NCI-H2081 (cell line): ENCODE data around the gene RNF7.
"Not testable (repeated sequence)": the region's sequence is repeated elsewhere in the genome, so short reads cannot be mapped to it uniquely, and the experiment has no call there.

Experiments used
- DNase-seq, 2 experiments: peaks; one replicate each; lab custom pipeline; 2025; lab: John Stamatoyannopoulos, UW

RNF7 gene

DNA sequence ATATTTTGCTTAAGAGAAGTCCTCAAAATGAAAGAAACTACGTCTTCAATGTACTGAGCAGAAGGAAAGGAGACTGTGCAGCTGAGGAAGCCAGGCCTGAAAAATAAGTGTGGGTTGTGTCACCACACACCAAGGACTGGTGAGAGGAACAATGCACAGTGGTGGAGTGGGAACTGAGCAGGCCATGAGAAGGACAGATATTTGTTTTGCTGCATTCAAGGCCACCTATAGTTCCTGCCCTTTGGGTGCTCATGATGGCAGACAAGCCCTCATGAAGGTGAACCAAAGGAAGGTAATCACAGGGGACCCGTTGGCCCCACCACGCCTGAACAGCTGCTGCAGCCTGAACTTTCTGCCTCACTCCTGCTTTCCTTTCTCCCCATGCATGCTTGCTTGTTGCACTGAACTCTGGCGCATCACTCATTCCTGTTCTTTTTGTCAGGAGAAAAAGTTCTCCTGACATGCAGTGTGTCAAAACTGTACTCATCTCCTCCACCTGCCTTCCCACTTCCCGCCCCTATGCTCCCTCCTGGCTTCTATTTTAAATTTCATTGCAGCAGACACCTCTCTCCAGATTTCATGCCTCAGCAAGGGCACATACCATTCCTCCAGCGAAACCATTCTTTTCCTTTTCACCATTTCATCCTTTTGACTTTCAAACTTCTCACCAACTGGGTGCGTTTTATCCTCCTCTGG lies 2.2 kb upstream of the RNF7 start:
- no peak for DNase-seq

DNA sequence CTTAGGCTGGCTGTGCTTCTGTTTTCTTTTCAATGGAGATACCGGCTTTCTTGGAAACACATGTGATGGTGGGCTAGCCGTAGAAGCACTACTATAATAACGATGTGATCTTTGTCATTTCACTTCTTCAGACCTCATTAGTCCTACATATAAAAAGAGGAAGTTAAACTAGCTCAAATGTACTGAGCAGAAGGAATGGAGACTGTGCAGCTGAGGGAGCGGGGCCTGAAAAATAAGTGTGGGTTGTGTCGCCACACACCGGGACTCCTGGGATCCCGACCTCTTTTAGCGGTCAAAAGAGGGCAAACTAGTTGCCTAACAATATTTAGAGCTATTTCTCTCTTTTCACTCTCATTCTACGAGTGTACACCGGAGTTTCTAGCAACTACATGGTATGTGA lies 1.0 kb upstream of the RNF7 start:
- DNase-seq, result no peak

- no peak for DNase-seq
Observed at GRCh38 chr3:141737678-141738021, 448 bp upstream of the RNF7 start.

DNA sequence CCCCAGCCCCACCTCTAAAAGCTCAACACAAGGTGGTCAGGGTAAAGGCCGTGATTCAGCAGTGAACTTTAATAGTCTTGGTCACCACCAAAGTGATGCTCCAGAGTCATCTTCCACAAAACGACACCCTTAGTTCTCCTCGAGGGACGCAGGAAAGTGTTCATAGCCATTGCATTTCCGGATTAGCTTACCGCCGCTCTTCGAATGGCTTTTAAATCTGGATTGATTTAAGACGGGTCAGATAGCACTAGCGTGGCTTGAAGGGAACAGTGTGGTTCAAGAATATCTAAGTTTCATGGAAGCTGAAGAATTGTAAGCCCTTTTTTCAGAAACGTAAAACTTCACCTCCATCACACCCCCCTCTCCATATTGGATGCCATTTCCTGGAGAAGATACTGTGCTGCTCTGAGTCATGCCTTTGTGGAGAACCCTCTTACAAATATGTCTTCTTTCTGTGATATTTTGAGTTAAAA lies 829 bp downstream of the RNF7 start:
- DNase-seq, result peak; percentile 32 to 63

DNA sequence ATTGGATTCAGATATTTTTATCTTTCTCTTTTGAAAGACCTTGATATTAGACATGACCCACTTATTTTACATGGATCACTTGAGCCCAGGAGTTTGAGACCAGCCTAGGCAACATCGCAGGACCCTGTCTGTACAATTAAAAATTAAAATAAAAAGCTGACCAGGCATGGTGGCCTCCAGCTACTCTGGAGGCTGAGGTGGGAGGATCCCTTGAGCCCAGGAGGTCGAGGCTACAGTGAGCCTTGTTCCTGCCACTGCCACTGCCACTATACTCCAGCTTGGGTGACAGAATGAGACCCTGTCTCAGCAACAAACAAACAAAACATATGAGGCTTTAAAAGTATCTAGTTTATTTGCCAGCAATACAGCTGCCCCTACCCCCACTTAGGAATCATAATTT lies 1.6 kb downstream of the RNF7 start:
- no peak for DNase-seq

DNA sequence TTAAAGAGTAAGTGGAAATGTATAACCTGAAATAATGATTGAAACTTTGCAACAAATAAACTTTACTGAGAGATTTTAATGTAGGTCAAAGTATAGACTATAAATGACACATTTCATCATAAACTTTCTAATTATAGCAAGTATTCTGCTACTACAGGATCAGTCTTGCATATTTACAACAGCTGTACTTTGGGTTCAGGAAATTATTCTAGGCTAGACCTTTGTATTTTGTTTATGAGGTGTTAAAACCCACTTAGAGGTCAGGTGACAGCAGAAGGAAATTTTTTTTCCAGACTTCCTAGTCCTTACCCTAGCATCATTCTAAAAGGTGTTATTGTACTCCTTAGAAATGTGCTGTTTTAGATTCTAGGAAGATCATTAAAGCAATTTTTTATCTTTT lies 2.3 kb downstream of the RNF7 start:
- no peak for DNase-seq

- no peak for DNase-seq
Observed at GRCh38 chr3:141743305-141743704, 5.2 kb downstream of the RNF7 start.

DNA sequence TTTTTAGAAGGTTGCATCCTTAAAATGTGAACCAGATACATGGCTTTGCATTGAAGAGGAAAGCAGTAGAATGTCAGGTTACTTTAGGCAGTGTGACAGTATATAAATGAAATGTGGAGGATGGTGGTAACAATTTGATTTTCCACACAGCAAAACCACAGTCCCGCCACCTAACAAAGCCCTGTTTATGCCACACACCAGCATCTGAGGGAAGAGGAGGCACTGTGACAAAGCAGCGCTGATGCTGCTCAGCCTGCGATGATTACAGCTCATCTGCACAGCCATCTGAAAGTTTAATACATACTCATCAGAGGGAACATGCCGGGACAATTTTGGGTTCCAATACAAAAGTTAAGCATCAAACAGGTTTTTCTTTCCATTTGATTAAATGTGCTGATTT lies 8.9 kb downstream of the RNF7 start:
- no peak for DNase-seq

- no peak for DNase-seq
Observed at GRCh38 chr3:141753399-141753798, 15.3 kb downstream of the RNF7 start.

DNA sequence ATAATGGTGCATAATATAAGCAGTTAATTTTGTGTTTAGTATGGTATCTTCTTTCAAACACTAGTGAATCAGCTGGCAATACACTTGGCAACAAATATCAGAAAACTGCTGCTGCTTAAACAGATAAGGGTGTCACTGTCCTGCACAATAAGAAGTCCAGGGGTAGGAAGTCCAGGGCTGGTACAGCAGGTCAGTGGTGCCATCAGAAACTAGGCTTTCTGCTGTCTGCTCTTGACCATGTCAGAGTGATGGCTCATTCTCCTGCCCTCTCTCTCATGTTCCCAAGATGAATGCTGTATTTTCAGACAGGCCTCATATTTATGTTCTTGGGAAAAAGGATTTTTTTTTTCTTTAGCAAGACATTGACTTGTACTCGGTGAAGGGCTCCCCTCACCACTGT lies 15.9 kb downstream of the RNF7 start:
- no peak for DNase-seq

DNA sequence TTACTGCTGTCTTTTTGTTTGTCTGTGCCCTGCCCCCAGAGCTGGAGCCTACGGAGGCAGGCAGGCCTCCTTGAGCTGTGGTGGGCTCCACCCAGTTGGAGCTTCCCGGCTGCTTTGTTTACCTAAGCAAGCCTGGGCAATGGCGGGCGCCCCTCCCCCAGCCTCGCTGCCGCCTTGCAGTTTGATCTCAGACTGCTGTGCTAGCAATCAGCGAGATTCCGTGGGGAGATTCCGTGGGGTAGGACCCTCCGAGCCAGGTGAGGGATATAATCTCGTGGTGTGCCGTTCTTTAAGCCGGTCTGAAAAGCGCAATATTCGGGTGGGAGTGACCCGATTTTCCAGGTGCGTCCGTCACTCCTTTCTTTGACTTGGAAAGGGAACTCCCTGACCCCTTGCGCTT lies 24.5 kb downstream of the RNF7 start:
- DNase-seq, result not testable (repeated sequence)

DNA sequence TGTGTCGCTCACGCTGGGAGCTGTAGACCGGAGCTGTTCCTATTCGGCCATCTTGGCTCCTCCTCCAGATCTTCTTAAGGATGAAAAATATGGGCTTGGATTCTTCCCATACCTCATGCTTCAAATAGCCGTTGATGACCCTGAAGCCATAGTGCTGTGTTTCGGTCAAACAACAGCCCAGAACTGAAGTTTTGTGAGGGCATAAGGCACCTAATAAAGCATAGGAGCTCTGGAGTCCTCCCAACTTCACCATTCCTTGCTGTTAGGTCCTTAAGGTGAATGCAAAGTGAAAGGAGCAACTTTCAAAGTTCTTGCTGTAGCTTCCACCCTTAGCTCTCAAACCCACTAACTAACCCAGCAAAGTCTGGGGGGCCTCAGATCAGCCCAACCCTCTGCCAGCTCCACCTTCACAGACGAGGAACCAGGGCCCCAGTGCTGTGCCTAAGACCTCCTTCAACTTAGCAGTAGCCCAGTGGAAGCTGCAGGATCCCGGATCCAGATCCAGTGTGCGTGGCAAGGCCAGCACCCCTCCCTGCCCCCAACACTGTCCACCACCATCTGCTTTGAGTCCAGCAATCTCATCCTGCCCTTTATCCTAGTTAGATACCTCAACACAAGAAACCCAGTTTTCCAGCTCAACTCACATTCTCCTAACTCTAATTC lies 25.1 kb downstream of the RNF7 start, which contains the start of gene GRK7:
Gene GRK7, plus strand, starts transcription at position 321 of the 663 bp plus-strand sequence. CDS start 14,877 bp downstream, outside the sequence.
- no peak for DNase-seq

DNA sequence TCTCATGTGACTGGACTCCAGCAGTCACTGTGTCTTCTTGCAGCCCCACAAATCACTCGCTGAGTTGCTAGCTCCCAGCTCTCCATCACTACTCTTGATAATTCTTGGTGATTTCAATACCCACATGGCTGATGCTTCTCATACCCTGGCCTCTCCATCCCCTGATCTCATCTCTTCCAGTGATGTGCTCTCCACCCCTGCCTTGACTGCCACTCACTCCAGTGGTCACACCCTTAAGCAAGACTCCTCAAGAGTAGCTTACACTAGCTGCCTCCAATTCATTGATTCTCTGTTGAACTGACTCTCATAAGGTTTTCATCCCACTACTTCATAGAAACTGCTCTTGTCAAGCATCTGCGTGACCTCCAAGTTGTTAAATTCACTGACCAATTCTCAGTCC lies 25.9 kb downstream of the RNF7 start:
- no peak for DNase-seq

GRCh38 chr3:141764465-141764864 lies 26.4 kb downstream of the RNF7 start:
- DNase-seq, result no peak

DNA sequence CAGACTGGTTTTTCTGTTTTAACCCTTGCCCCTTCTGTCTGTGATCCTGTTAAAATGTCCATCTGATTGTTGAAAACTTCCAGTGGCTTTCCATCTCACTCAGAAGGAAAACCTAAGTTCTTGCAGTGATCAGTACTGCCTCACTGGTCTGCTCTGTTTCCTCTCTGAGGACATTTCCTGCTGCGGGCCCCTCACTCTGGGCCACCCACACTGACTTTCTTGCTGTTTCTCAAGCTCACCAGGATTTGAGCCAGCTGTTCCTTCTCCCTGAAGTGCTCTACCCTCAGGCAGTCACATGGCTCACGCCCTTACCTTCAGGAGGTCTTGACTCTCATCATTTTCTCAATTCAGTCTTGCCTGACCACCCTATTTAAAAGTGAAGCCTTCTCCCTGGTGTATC lies 26.9 kb downstream of the RNF7 start:
- no peak for DNase-seq

- no peak for DNase-seq
Observed at GRCh38 chr3:141767066-141767465, 29.0 kb downstream of the RNF7 start.

DNA sequence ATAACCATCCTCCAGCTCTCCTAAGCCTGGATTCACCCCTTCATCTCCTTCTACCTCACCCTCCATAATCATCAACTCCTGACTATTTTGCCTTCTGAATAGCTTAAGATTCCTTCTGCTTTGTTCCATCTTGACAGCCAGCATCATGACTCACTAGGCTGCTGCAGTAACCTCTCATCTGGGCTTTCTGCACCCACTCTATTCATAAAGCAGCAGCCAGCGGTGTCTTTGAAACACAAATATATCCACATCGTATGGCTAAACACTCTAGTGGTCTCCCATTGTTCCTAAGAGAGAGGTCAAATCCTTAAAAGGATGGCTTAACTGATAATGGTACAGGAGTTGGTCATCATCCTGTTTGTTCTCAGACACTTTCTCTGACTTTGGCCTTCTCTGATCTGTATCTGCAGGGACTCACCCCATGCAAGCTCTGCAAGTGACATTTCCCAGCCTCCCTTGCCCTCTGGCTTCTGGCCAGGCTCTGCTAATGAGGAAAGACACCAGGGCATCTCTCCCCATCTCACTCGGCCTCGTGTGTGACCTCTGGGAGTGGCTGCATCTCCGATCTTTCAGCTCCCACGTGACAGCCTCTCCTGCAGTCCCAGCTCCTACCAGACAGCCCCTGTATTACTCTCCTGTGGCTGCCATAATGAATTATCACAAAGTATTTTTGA lies 31.3 kb downstream of the RNF7 start:
- DNase-seq, result no peak

DNA sequence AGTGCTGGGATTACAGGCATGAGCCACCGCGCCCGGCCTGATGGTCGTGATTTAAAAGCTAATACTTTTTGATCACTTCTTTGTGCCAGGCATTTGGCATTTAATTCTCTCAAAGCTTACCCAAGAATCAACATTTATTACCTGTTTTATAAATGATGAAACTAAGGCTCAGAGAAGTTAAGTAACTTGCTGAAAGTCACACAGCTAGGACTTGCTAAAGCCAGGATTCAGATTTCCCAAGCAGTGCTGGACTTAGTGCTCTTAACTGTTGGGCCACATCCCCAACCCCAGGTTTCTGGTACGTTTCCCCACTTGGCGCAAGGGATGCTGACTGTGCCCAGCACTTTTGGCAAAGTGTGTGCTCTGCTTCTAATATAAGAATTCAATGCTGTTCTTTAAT lies 35.6 kb downstream of the RNF7 start:
- DNase-seq, result no peak

DNA sequence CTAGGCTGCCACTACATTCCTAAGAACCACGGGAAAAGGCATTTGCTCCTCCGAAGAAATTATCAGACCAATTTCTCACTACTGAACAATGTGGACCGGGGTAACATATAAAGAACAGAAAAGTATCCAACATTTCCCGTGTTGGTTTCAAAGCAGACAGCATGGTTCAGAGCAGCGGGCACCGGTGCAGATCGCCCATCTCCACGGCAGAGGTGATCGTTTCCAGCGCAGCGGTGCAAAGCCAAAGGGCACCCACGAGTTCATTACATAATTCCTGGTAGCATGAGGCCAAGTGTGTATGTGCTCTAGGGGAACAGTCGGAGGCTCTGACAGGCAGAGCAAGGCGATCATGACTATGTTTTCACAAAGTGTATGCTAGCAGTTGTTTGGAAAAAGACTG lies 38.3 kb downstream of the RNF7 start:
- no peak for DNase-seq

DNA sequence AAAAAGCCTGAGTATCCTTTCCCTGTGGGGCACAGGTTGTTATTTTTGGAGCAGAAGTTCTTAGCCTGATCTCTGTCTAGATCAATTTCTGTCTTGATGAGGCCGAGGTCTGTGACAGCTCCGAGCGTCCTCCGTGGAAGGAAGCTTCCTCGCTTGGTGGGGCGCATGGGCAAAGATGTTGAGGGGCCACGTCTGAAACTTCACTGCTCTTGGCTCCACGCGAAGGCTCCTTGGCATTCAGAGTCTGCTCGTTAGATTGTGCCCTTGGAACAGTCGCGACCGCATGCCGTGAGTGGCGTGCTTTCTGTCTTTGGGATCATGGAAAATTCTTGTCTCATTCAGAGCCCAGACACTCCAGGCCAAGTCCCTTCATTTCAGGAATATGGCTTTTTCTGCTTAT lies 38.8 kb downstream of the RNF7 start:
- DNase-seq, result no peak

GRCh38 chr3:141777957-141778813 lies 40.1 kb downstream of the RNF7 start:
- DNase-seq, result no peak

- DNase-seq, result no peak
Observed at GRCh38 chr3:141779667-141780066, 41.6 kb downstream of the RNF7 start.
